Neural cell (in vitro differentiated cells): ENCODE measurements around the gene ZXDA. TPM values are rescaled to one million over a fixed set of nuclear protein-coding genes. Genes with fewer than 3 reads are reported as not detected.
"Not testable (repeated sequence)": the region's sequence is repeated elsewhere in the genome, so short reads cannot be mapped to it uniquely, and the experiment has no call there.

Source experiments
- H2AFZ ChIP-seq: fragments of 200-600, 300-800 bp; sonication (generic), shearing (Covaris generic); 2 replicates; pipeline ENCODE4 v1.6.0; 2014; ENCODE audit warnings: low read depth, mild to moderate bottlenecking, antibody characterized with exemption, low read length, moderate library complexity
- H3F3A ChIP-seq: fragments of 200-600 bp; shearing (Covaris generic); 2 replicates; pipeline ENCODE4 v1.6.1; 2016; ENCODE audit warnings: mild to moderate bottlenecking, moderate library complexity, mixed read lengths, antibody characterized with exemption, low read length; ENCODE audit not compliant: insufficient read depth, poor library complexity, severe bottlenecking
- H3K27ac ChIP-seq: fragments of 200-600, 300-800 bp; sonication (generic), shearing (Covaris generic); 2 replicates; pipeline ENCODE4 v1.5.1; 2014; ENCODE audit warnings: mild to moderate bottlenecking, low read length, moderate library complexity
- H3K27me3 ChIP-seq: fragments of 300-800, 200-600 bp; sonication (generic), shearing (Covaris generic); 2 replicates; pipeline ENCODE4 v1.6.0; 2014; ENCODE audit warnings: mild to moderate bottlenecking, low read depth, low read length, moderate library complexity; ENCODE audit not compliant: insufficient read depth
- H3K36me3 ChIP-seq: fragments of 300-800, 200-600 bp; sonication (generic), shearing (Covaris generic); 2 replicates; pipeline ENCODE4 v1.5.1; 2014; ENCODE audit warnings: mild to moderate bottlenecking, antibody characterized with exemption, low read length, moderate library complexity; ENCODE audit not compliant: insufficient read depth
- H3K4me2 ChIP-seq: fragments of 300-800, 200-600 bp; sonication (generic), shearing (Covaris generic); 2 replicates; pipeline ENCODE4 v1.6.0; 2014; ENCODE audit warnings: mild to moderate bottlenecking, low read length
- H3K4me3 ChIP-seq: fragments of 300-800, 200-600 bp; sonication (generic), shearing (Covaris generic); 2 replicates; pipeline ENCODE4 v1.5.1; 2014; ENCODE audit warnings: mild to moderate bottlenecking, low read length, moderate library complexity
- H3K79me2 ChIP-seq: fragments of 200-600 bp; shearing (Covaris generic); replicated peaks from 2 replicates; pipeline ENCODE4 v1.6.0; 2014; ENCODE audit warnings: mild to moderate bottlenecking, low read length, moderate library complexity; ENCODE audit not compliant: insufficient read depth
- H3K9ac ChIP-seq: fragments of 300-800, 200-600 bp; sonication (generic), shearing (Covaris generic); 2 replicates; pipeline ENCODE4 v1.6.1; 2016; ENCODE audit warnings: mild to moderate bottlenecking, low read length, mixed read lengths
- H3K9me2 ChIP-seq: fragments of 200-600 bp; shearing (Covaris generic); 2 replicates; pipeline ENCODE4 v1.6.1; 2016; ENCODE audit warnings: mild to moderate bottlenecking, low read length, mixed read lengths; ENCODE audit not compliant: insufficient read depth
- H3K9me3 ChIP-seq: fragments of 200-600, 300-800 bp; sonication (generic), shearing (Covaris generic); 2 replicates; pipeline ENCODE4 v1.6.1; 2016; ENCODE audit warnings: mild to moderate bottlenecking, mixed run types, low read length, moderate library complexity, mixed read lengths
- H4K20me1 ChIP-seq: fragments of 200-600 bp; shearing (Covaris generic); 2 replicates; pipeline ENCODE4 v1.6.1; 2016; ENCODE audit warnings: mild to moderate bottlenecking, mixed run types; ENCODE audit not compliant: insufficient read depth
- EP300 ChIP-seq: fragments of 450-650 bp; conservative IDR thresholded peaks from 2 replicates; pipeline ENCODE4 v1.6.1; 2014; ENCODE audit warnings: antibody characterized with exemption, mild to moderate bottlenecking, moderate library complexity; ENCODE audit not compliant: poor library complexity, severe bottlenecking
- EZH2 ChIP-seq: fragments of 200-600, 300-800 bp; shearing (Covaris generic), sonication (generic); IDR thresholded peaks from 2 replicates; pipeline ENCODE4 v1.6.1; 2014; ENCODE audit warnings: antibody characterized with exemption, low read length, borderline replicate concordance, mild to moderate bottlenecking; ENCODE audit not compliant: insufficient read depth, poor library complexity, severe bottlenecking
- MXI1 ChIP-seq: fragments of 450-650 bp; conservative IDR thresholded peaks from 2 replicates; pipeline ENCODE4 v1.6.1; 2014; ENCODE audit warnings: antibody characterized with exemption, mild to moderate bottlenecking; ENCODE audit not compliant: poor library complexity, severe bottlenecking
- POLR2AphosphoS5 ChIP-seq: IDR thresholded peaks from 2 replicates; pipeline ENCODE4 v1.6.1; 2012
- RAD21 ChIP-seq: fragments of 450-650 bp; conservative IDR thresholded peaks from 2 replicates; pipeline ENCODE4 v1.6.1; 2014; ENCODE audit warnings: antibody characterized with exemption, mild to moderate bottlenecking, moderate library complexity
- SMC3 ChIP-seq: fragments of 450-650 bp; conservative IDR thresholded peaks from 2 replicates; pipeline ENCODE4 v1.6.1; 2014; ENCODE audit warnings: antibody characterized with exemption, mild to moderate bottlenecking, moderate library complexity; ENCODE audit not compliant: poor library complexity
- TAF1 ChIP-seq: IDR thresholded peaks from 2 replicates; pipeline ENCODE4 v1.6.1; 2012; ENCODE audit warnings: low read depth
- polyA minus RNA-seq: library from RNA; depleted of rRNA, polyadenylated mRNA; stranded (reverse); fragments of >200 nt; gene quantifications from 2 replicates; pipeline ENCODE4 v1.2.3, GENCODE V29; 2014
- polyA plus RNA-seq: library from polyadenylated mRNA; depleted of rRNA; stranded (reverse); fragments of >200 nt; gene quantifications from 2 replicates; pipeline ENCODE4 v1.2.3, GENCODE V29; 2014
- TF ChIP-seq, protein P1 (sequence below): fragments of 450-650 bp; IDR thresholded peaks from 2 replicates; pipeline ENCODE4 v1.5.1; 2014; ENCODE audit warnings: antibody characterized with exemption, mild to moderate bottlenecking, moderate library complexity; ENCODE audit not compliant: poor library complexity, severe bottlenecking
- TF ChIP-seq, protein P2 (sequence below): IDR thresholded peaks from 2 replicates; pipeline ENCODE4 v1.6.1; 2012; ENCODE audit warnings: borderline replicate concordance

Gene ZXDA, protein sequence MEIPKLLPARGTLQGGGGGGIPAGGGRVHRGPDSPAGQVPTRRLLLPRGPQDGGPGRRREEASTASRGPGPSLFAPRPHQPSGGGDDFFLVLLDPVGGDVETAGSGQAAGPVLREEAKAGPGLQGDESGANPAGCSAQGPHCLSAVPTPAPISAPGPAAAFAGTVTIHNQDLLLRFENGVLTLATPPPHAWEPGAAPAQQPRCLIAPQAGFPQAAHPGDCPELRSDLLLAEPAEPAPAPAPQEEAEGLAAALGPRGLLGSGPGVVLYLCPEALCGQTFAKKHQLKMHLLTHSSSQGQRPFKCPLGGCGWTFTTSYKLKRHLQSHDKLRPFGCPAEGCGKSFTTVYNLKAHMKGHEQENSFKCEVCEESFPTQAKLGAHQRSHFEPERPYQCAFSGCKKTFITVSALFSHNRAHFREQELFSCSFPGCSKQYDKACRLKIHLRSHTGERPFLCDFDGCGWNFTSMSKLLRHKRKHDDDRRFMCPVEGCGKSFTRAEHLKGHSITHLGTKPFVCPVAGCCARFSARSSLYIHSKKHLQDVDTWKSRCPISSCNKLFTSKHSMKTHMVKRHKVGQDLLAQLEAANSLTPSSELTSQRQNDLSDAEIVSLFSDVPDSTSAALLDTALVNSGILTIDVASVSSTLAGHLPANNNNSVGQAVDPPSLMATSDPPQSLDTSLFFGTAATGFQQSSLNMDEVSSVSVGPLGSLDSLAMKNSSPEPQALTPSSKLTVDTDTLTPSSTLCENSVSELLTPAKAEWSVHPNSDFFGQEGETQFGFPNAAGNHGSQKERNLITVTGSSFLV
- polyA plus RNA-seq, result not detected in 2 replicates
- not detected in 2 replicates for polyA minus RNA-seq

DNA sequence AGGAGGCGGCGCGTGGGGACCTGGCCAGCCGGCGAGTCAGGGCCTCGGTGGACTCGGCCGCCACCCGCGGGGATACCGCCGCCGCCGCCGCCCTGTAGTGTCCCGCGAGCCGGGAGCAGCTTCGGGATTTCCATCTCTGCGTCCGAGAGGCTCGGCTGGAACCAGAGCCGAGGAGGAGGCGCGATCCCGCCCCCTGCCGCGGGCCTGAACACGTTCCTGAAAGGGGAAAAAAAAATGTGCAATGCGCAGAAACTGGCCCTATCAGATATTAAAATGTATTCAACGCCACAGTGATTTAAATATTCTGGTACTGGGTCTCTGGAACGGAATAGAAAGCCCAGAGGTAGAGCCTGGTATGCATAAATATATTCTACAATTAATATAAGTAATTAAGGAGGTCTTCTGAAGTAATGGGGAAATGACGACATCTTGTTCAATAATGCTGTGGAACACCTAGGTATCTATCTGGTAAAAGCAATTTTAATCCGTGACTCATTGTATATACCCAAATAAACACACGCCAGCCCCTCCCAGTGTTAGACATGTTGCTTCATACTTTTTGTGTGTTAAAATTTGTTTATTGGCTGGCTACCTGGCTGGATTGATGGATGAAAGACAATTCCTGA lies at the start of gene ZXDA:
Gene ZXDA, minus strand, starts transcription at position 172 of the 626 bp plus-strand sequence. Its CDS starts 38 bp downstream, at position 134.
- not testable (repeated sequence) for H3K9me2 ChIP-seq, H3K27ac ChIP-seq, H3K79me2 ChIP-seq, H2AFZ ChIP-seq, H4K20me1 ChIP-seq, H3K4me3 ChIP-seq, H3F3A ChIP-seq, H3K27me3 ChIP-seq, H3K36me3 ChIP-seq, H3K9me3 ChIP-seq, H3K4me2 ChIP-seq, H3K9ac ChIP-seq

DNA sequence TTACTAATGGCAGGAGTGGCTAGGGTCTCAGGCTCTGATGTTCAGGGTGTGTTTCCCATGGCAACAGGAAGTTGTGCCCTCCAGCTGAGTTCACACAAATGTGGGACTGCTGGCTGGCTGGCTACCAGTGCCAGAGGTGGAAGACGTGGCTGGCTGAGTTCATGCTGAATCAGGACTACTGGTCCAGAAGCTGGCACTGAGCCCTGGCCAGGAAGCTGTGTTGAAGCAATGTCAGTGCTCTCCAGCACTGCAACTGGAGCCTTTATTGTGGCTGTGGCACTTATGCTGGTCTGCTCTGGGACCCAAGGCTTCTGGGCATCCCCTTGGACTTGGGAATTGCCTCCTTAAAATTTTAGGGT lies 42.0 kb upstream of the ZXDA start:
- H3F3A ChIP-seq, result no peaks in the 10 kb centered on the region
- no peaks in the 10 kb centered on the region for H3K27me3 ChIP-seq
- TF ChIP-seq EP300, result no peak
- TF ChIP-seq POLR2AphosphoS5, result no peak
- TF ChIP-seq EZH2, result no peak
- no peak for TF ChIP-seq RAD21
- TF ChIP-seq TAF1, result no peak
- TF ChIP-seq, protein P1, sequence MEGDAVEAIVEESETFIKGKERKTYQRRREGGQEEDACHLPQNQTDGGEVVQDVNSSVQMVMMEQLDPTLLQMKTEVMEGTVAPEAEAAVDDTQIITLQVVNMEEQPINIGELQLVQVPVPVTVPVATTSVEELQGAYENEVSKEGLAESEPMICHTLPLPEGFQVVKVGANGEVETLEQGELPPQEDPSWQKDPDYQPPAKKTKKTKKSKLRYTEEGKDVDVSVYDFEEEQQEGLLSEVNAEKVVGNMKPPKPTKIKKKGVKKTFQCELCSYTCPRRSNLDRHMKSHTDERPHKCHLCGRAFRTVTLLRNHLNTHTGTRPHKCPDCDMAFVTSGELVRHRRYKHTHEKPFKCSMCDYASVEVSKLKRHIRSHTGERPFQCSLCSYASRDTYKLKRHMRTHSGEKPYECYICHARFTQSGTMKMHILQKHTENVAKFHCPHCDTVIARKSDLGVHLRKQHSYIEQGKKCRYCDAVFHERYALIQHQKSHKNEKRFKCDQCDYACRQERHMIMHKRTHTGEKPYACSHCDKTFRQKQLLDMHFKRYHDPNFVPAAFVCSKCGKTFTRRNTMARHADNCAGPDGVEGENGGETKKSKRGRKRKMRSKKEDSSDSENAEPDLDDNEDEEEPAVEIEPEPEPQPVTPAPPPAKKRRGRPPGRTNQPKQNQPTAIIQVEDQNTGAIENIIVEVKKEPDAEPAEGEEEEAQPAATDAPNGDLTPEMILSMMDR, result no peak
- TF ChIP-seq MXI1, result no peak
- TF ChIP-seq SMC3, result no peak
- TF ChIP-seq, protein P2, sequence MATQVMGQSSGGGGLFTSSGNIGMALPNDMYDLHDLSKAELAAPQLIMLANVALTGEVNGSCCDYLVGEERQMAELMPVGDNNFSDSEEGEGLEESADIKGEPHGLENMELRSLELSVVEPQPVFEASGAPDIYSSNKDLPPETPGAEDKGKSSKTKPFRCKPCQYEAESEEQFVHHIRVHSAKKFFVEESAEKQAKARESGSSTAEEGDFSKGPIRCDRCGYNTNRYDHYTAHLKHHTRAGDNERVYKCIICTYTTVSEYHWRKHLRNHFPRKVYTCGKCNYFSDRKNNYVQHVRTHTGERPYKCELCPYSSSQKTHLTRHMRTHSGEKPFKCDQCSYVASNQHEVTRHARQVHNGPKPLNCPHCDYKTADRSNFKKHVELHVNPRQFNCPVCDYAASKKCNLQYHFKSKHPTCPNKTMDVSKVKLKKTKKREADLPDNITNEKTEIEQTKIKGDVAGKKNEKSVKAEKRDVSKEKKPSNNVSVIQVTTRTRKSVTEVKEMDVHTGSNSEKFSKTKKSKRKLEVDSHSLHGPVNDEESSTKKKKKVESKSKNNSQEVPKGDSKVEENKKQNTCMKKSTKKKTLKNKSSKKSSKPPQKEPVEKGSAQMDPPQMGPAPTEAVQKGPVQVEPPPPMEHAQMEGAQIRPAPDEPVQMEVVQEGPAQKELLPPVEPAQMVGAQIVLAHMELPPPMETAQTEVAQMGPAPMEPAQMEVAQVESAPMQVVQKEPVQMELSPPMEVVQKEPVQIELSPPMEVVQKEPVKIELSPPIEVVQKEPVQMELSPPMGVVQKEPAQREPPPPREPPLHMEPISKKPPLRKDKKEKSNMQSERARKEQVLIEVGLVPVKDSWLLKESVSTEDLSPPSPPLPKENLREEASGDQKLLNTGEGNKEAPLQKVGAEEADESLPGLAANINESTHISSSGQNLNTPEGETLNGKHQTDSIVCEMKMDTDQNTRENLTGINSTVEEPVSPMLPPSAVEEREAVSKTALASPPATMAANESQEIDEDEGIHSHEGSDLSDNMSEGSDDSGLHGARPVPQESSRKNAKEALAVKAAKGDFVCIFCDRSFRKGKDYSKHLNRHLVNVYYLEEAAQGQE, result no peak
- H3K4me3 ChIP-seq, result no peak overlapping the region
- no peaks in the 10 kb centered on the region for H4K20me1 ChIP-seq
- H3K79me2 ChIP-seq, result no peaks in the 10 kb centered on the region
- no peaks in the 10 kb centered on the region for H3K9me2 ChIP-seq
- H2AFZ ChIP-seq, result no peak overlapping the region
- H3K27ac ChIP-seq, result no peak overlapping the region
- no peak overlapping the region for H3K4me2 ChIP-seq
- no peaks in the 10 kb centered on the region for H3K9me3 ChIP-seq
- H3K36me3 ChIP-seq, result no peaks in the 10 kb centered on the region
- no peak overlapping the region for H3K9ac ChIP-seq
